K562 (cell line): Measurements from ENCODE around the gene CACNA1C. TPM values are rescaled to one million over a fixed set of nuclear protein-coding genes. Genes with fewer than 3 reads are reported as not detected.

ENCODE experiments used
- ATAC-seq: fragments of 200-7000 bp; cut with Tn5 transposase; 3 replicates; pipeline ENCODE4 v1.9.1; 2020; ENCODE audit warnings: moderate library complexity
- BruUV-seq: library from RNA; stranded (reverse); fragments of 400-500 nt; replicated peaks from 2 replicates; lab custom pipeline; 2021; lab: Mats Ljungman, UMichigan
- CTCF ChIA-PET: fragments of 300-600 bp; formaldehyde crosslinking; extraction: SDS; loops from one replicate; lab custom pipeline; 2021; ENCODE audit warnings: low intra/inter-chr PET ratio; lab: Yijun Ruan, JAX
- POLR2A ChIA-PET: fragments of 300-600, 350-650 bp; sonication (Branson Sonifier 250); formaldehyde crosslinking; extraction: SDS; loops from one replicate; lab custom pipeline; 2021; ENCODE audit warnings: antibody characterized with exemption, inconsistent platforms; lab: Yijun Ruan, JAX
- DNase-seq, 4 experiments: peaks; one replicate each; pipeline versions ENCODE4 v3.0.0 to v3.0.0-alpha.2; 2011 to 2018; ENCODE audit warnings: low spot score in 3 of 4, mixed read lengths in 3 of 4; ENCODE audit errors: extremely low read depth in 1 of 4
- FAIRE-seq: peaks from 2 replicates; lab custom pipeline; 2011; peaks lifted over from hg19 to GRCh38; lab: Jason Lieb, UNC
- H2AFZ ChIP-seq: 2 replicates; pipeline ENCODE4 v1.6.0; 2011; ENCODE audit warnings: low read depth, low read length, control low read depth, inconsistent platforms
- H3K27ac ChIP-seq: fragments of 200-600 bp; 3 replicates; pipeline ENCODE4 v1.8.0; 2011; ENCODE audit warnings: low read depth, mild to moderate bottlenecking, control low read depth, inconsistent platforms, low read length, moderate library complexity, mixed read lengths; ENCODE audit errors: extremely low read depth
- H3K27me3 ChIP-seq, 2 experiments: fragments of 300-600 bp in 1 of 2; 2 replicates in 1 of 2; 3 replicates in 1 of 2; pipeline versions ENCODE4 v1.6.0 to v1.8.0; 2011; ENCODE audit warnings: inconsistent platforms in 2 of 2, low read length in 2 of 2, mild to moderate bottlenecking in 1 of 2, mixed read lengths in 1 of 2, moderate library complexity in 1 of 2; ENCODE audit not compliant: control insufficient read depth in 2 of 2, insufficient read depth in 2 of 2
- H3K36me3 ChIP-seq: fragments of 300-600 bp; 3 replicates; pipeline ENCODE4 v1.8.0; 2011; ENCODE audit warnings: mild to moderate bottlenecking, low read length, inconsistent platforms; ENCODE audit not compliant: control insufficient read depth, insufficient read depth
- H3K4me1 ChIP-seq, 2 experiments: fragments of 200-600 bp in 1 of 2; replicated peaks in 1 of 2; 2 replicates in 1 of 2; 3 replicates in 1 of 2; pipeline versions ENCODE4 v1.5.1 to v1.8.0; 2011; ENCODE audit warnings: inconsistent platforms in 2 of 2, low read length in 2 of 2, mild to moderate bottlenecking in 1 of 2, mixed read lengths in 1 of 2, moderate library complexity in 1 of 2; ENCODE audit not compliant: control insufficient read depth in 2 of 2, insufficient read depth in 2 of 2
- H3K4me2 ChIP-seq: 2 replicates; pipeline ENCODE4 v1.6.1; 2011; ENCODE audit warnings: low read length, control low read depth, inconsistent platforms, mixed read lengths; ENCODE audit not compliant: insufficient read depth
- H3K4me3 ChIP-seq: fragments of 200-600 bp; sonication (generic), shearing (Covaris generic); 2 replicates; pipeline ENCODE4 v1.5.1; 2016; ENCODE audit warnings: control low read depth, inconsistent platforms
- H3K79me2 ChIP-seq: fragments of 200-600 bp; 3 replicates; pipeline ENCODE4 v1.8.0; 2011; ENCODE audit warnings: low read length, inconsistent platforms; ENCODE audit not compliant: control insufficient read depth, insufficient read depth
- H3K9ac ChIP-seq, 2 experiments: 2 replicates each; pipeline versions ENCODE4 v1.6.0 to v1.6.1; 2011; ENCODE audit warnings: low read depth in 2 of 2, low read length in 2 of 2, control low read depth in 1 of 2, inconsistent platforms in 1 of 2, mild to moderate bottlenecking in 1 of 2, mixed read lengths in 1 of 2; ENCODE audit not compliant: insufficient read depth in 1 of 2
- H3K9me1 ChIP-seq: one replicate; pipeline ENCODE4 v1.6.0; 2011; ENCODE audit warnings: inconsistent platforms, mild to moderate bottlenecking, low read length, moderate library complexity; ENCODE audit not compliant: control insufficient read depth, insufficient read depth
- H3K9me3 ChIP-seq: replicated peaks from 2 replicates; pipeline ENCODE4 v1.5.1; 2011; ENCODE audit warnings: low read depth, low read length, inconsistent platforms; ENCODE audit not compliant: control insufficient read depth, insufficient read depth
- H4K20me1 ChIP-seq: replicated peaks from 2 replicates; pipeline ENCODE4 v1.6.1; 2011; ENCODE audit warnings: low read length, inconsistent platforms, mixed read lengths; ENCODE audit not compliant: control insufficient read depth, insufficient read depth
- COPS2 ChIP-seq: fragments of 450-650 bp; conservative IDR thresholded peaks from 2 replicates; pipeline ENCODE4 v1.6.1; 2016; ENCODE audit warnings: mild to moderate bottlenecking, moderate library complexity
- EHMT2 ChIP-seq: fragments of 450-650 bp; IDR thresholded peaks from 2 replicates; pipeline ENCODE4 v1.6.1; 2018; ENCODE audit warnings: antibody characterized with exemption
- FOXK1 ChIP-seq: sonication (generic); formaldehyde crosslinking; IDR thresholded peaks from 2 replicates; pipeline ENCODE4 v1.8.0; 2022; ENCODE audit warnings: missing genetic modification reagents, mild to moderate bottlenecking, borderline replicate concordance
- GTF2F1 ChIP-seq: IDR thresholded peaks from 2 replicates; pipeline ENCODE4 v1.6.1; 2011; ENCODE audit warnings: low read depth, low read length, improper control_type of control experiment
- HDAC2 ChIP-seq: fragments of 450-650 bp; IDR thresholded peaks from 2 replicates; pipeline ENCODE4 v1.6.1; 2016; ENCODE audit warnings: mild to moderate bottlenecking
- JUN ChIP-seq, 2 experiments: sonication (generic) in 1 of 2; formaldehyde crosslinking in 1 of 2; IDR thresholded peaks; 2 replicates each; pipeline versions ENCODE4 v1.6.1 to v1.8.0; 2012 to 2022; ENCODE audit warnings: borderline replicate concordance in 2 of 2, mild to moderate bottlenecking in 2 of 2, improper control_type of control experiment in 1 of 2, low read depth in 1 of 2, low read length in 1 of 2, missing genetic modification reagents in 1 of 2
- MAZ ChIP-seq, 2 experiments: fragments of 450-650 bp in 1 of 2; sonication (generic) in 1 of 2; formaldehyde crosslinking; IDR thresholded peaks in 1 of 2; conservative IDR thresholded peaks in 1 of 2; 2 replicates each; pipeline versions ENCODE4 v1.4.0 to v1.5.0; 2020; ENCODE audit warnings: mild to moderate bottlenecking in 1 of 2, missing genetic modification reagents in 1 of 2
- PHF20 ChIP-seq: fragments of 450-650 bp; IDR thresholded peaks from 2 replicates; pipeline ENCODE4 v1.6.1; 2018; ENCODE audit not compliant: partially characterized antibody
- PREB ChIP-seq: sonication (generic); formaldehyde crosslinking; IDR thresholded peaks from 2 replicates; pipeline ENCODE4 v1.8.1; 2023; ENCODE audit warnings: mild to moderate bottlenecking, missing genetic modification reagents
- RBM25 ChIP-seq: fragments of 200-400 bp; formaldehyde crosslinking; IDR thresholded peaks from 2 replicates; pipeline ENCODE4 v1.6.1; 2018; ENCODE audit warnings: low read length, low read depth, moderate library complexity; ENCODE audit not compliant: severe bottlenecking
- TAF7 ChIP-seq: fragments of 450-650 bp; IDR thresholded peaks from 2 replicates; pipeline ENCODE4 v1.6.1; 2016; ENCODE audit warnings: missing genetic modification characterization, missing compliant biosample characterization
- TCF7L2 ChIP-seq: fragments of 150-350 bp; IDR thresholded peaks from 2 replicates; pipeline ENCODE4 v1.6.1; 2016; ENCODE audit warnings: low read depth, mild to moderate bottlenecking, low read length, moderate library complexity
- ZNF184 ChIP-seq: sonication (generic); formaldehyde crosslinking; IDR thresholded peaks from 2 replicates; pipeline ENCODE4 v1.5.0; 2020; ENCODE audit warnings: missing genetic modification reagents
- ZNF212 ChIP-seq: fragments of 450-650 bp; formaldehyde crosslinking; IDR thresholded peaks from 2 replicates; pipeline ENCODE4 v1.4.0; 2020; ENCODE audit warnings: mild to moderate bottlenecking
- ZNF668 ChIP-seq: fragments of 250-450 bp; sonication (Bioruptor Pico); IDR thresholded peaks from 2 replicates; pipeline ENCODE4 v1.8.0; 2022; ENCODE audit warnings: mild to moderate bottlenecking, inconsistent platforms
- ZNF780A ChIP-seq: fragments of 250-450 bp; sonication (Bioruptor Pico); IDR thresholded peaks from 2 replicates; pipeline ENCODE4 v1.5.0; 2021; ENCODE audit warnings: mild to moderate bottlenecking
- WGBS: fragments of 100-300 bp; shearing (Covaris generic); methylation state at CpG from one replicate; pipeline ENCODE4 v1.1.6; 2016; ENCODE audit warnings: low coverage, mixed read lengths; ENCODE audit not compliant: insufficient coverage; ENCODE audit errors: missing lambda C conversion rate; 5-methylcytosine and 5-hydroxymethylcytosine counted together
- in situ Hi-C: fragments of 300-500 bp; cut with MboI; formaldehyde crosslinking; loops from 4 replicates; pipeline ENCODE4 v1.15.0; 2018; ENCODE audit warnings: inconsistent platforms, mixed read lengths
- intact Hi-C: fragments of 100-400 bp; cut with micrococcal nuclease; formaldehyde crosslinking; loops from 2 replicates; pipeline ENCODE4 v1.14.2; 2022
- polyA plus RNA-seq, 8 experiments: library from polyadenylated mRNA; depleted of rRNA in 4 of 8; stranded (reverse) in 5 of 8; unstranded in 3 of 8; fragments of >200 nt; fragmentation: Nextera tagmentation in 2 of 8; fragmentation: Illumina TruSeq in 1 of 8; extraction: Ambion mirVana in 2 of 8; extraction: Trizol in 1 of 8; gene quantifications; 2 replicates each; pipeline versions ENCODE4 v1.2.1 to v1.2.3, GENCODE V29; 2011 to 2014; ENCODE audit warnings: inconsistent platforms in 1 of 8, missing spikeins in 1 of 8
- total RNA-seq, 7 experiments: library from RNA; depleted of rRNA in 6 of 7; stranded (reverse); fragments of >200 nt in 6 of 7; fragmentation: Illumina TruSeq in 2 of 7; extraction: Trizol in 2 of 7; gene quantifications; 2 replicates each; pipeline versions ENCODE4 v1.2.1 to v1.2.3, GENCODE V29; 2011 to 2021; ENCODE audit warnings: low replicate concordance in 1 of 7

CACNA1C gene
- total and polyA plus RNA-seq, 9 of the 15 experiments (the other 6 are each of a cell fraction or from before 2014, with no cell fraction given), result not detected

GRCh38 chr12:2268471-2269286 is 215.9 kb downstream of the CACNA1C start:
- POLR2A ChIA-PET, result no interaction called here
- ATAC-seq, result no peak
- CTCF ChIA-PET, result no interaction called here

DNA sequence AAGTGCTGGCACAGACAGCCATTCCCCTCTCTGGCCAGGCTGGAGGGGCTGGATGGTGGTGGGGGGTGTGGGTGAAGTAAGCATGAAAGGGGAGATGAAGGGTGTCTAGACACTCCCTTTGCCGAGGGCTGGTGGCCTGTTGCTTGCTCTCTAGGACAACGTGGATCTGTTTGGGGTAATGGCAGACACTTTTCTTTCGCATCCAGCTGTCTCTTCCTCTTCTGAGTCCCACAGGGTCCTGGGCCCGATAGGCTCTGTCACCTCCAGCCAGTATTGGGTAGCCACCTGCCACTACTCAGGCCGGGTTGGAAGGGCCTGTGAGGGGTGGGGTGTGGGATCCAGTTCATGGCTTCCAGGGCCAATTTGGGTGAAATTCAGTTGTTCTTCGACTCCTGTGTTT is 218.1 kb downstream of the CACNA1C start:
- no peak for FAIRE-seq
- Histone ChIP-seq H3K36me3 (no peaks in the 10 kb centered on the region), H3K27me3 (peaks cover 0 to 37% of the 10 kb centered on the region in 2 experiments; a peak in 2 of 5 replicates), H3K4me1 (no peaks in the 10 kb centered on the region), H3K4me2 (no peak overlapping the region), H4K20me1 (no peaks in the 10 kb centered on the region), H3K27ac (no peak overlapping the region), H3K79me2 (no peaks in the 10 kb centered on the region), H3K9ac (no peak overlapping the region), H2AFZ (no peak overlapping the region), H3K9me1 (no peaks in the 10 kb centered on the region), H3K4me3 (no peak overlapping the region), H3K9me3 (no peaks in the 10 kb centered on the region)
- ATAC-seq, result no peak
- WGBS, result 0% methylated on average over 2 of the region's 6 CpGs
- in situ Hi-C loops, result no loop called here
- CTCF ChIA-PET, result no interaction called here
- intact Hi-C loops, result no loop called here
- BruUV-seq, result no TSS peak
- no peak for DNase-seq
- POLR2A ChIA-PET, result no interaction called here
- TF ChIP-seq RBM25 (no peak), MAZ (CRISPR knock-in tag; conservative IDR thresholded peaks at IDR 0.05 in 1 of 2, IDR thresholded peaks at IDR 0.05 in 1 of 2) (no peak), ZNF184 (CRISPR knock-in tag) (no peak), COPS2 (no peak), PREB (CRISPR knock-in tag) (no peak), ZNF668 (CRISPR knock-in tag) (no peak), HDAC2 (no peak), FOXK1 (CRISPR knock-in tag) (no peak), TCF7L2 (no peak), GTF2F1 (no peak), TAF7 (tag) (no peak), JUN (IDR thresholded peaks at IDR 0.05; ENCODE audit: borderline replicate concordance, low read depth, low read length) (no peak), JUN (CRISPR knock-in tag; IDR thresholded peaks at IDR 0.05; ENCODE audit: borderline replicate concordance) (no peak)

More at GRCh38 chr12:2268471-2269286, 215.9 kb downstream of the CACNA1C start:
- Histone ChIP-seq H3K79me2 (no peaks in the 10 kb centered on the region), H4K20me1 (no peaks in the 10 kb centered on the region), H3K27ac (no peak overlapping the region), H3K4me2 (no peak overlapping the region), H3K4me1 (no peaks in the 10 kb centered on the region), H3K9me3 (no peaks in the 10 kb centered on the region), H3K27me3 (peaks cover 0 to 17% of the 10 kb centered on the region in 2 experiments; a peak in 2 of 5 replicates), H3K4me3 (no peak overlapping the region), H2AFZ (no peak overlapping the region), H3K9me1 (no peaks in the 10 kb centered on the region), H3K36me3 (no peaks in the 10 kb centered on the region), H3K9ac (no peak overlapping the region)
- in situ Hi-C loops (no loop called here), intact Hi-C loops (no loop called here)
- DNase-seq (no peak), FAIRE-seq (no peak)
- BruUV-seq, result no TSS peak
- no peak for TF ChIP-seq EHMT2
- TF ChIP-seq ZNF212 (CRISPR knock-in tag), result no peak
- no peak for TF ChIP-seq PHF20
- TF ChIP-seq ZNF780A (CRISPR knock-in tag), result no peak
- under 1% methylated on average over 18 of the region's 18 CpGs for WGBS
